ENCODE measurements around the gene PLPPR2.

PLPPR2 gene

DNA sequence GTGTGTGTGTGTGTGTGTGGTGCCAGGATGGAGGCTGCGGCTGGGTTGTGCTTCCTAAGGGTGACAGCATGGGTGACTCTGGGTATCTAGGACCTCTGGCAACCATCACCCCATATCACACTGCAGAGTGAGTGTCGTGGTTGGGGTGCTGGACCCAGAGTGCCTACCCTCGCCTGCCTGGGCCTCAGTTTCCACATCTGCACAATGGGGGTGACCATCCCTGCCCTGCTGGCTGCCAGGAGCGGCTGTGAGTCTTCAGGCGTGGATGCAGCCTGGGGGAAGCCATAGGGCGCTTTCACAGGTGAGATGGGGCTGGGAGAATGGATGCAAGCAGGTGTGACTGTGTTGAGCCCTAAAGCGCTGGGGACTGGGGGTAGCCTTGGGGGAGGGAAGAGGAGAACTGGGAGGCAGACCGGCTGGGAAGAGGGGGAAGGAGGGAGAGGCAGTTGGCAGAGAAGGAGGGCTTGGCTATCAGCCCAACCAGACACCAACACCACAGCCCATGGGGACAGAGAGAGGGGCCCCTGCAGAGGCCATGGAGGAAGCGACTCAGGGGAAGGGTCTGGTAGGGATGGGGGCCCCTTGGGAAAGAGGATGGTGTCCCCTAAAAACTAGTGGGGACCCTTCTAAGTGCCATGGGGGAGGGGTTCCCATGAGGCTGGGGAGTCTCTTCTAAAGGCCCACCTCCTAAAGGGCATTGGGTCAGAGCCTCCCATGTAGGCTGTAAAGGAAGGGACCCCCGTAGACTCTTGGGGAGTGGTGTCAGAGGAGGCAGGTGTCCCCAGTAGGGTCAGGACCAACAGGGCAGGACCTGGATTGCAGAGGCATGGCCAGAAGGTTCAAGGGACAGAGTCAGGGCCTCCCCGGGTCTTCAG lies 1.7 kb downstream of the PLPPR2 start:
- H3K4me1 Mint-ChIP-seq = peaks cover 13% of the 10 kb centered on the region
- peaks cover 38% of the 10 kb centered on the region for H3K27me3 Mint-ChIP-seq
- no peaks in the 10 kb centered on the region for H3K9me3 Mint-ChIP-seq
- ATAC-seq = no peak
- H3K4me3 Mint-ChIP-seq = no peak overlapping the region
- no peak overlapping the region for H3K27ac Mint-ChIP-seq
- H3K36me3 Mint-ChIP-seq = peaks cover 4% of the 10 kb centered on the region

DNA sequence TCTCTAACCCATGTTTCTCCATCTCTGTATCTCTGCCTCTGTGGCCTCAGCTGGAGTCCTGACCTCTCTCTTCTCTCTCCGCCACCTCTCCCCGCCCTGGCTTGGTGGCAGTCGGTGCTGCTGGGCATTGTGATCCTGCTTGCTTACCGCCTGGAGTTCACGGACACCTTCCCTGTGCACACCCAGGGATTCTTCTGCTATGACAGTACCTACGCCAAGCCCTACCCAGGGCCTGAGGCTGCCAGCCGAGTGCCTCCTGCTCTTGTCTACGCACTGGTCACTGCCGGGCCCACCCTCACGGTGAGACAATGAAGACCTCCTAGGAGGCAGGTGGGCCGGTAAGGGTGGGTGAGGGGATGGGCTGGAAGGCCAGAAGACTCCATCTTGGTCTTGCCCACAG lies 4.2 kb downstream of the PLPPR2 start:
- Mint-ChIP-seq H3K27me3 (peaks cover 38% of the 10 kb centered on the region), H3K9me3 (no peaks in the 10 kb centered on the region), H3K36me3 (peaks cover 7% of the 10 kb centered on the region), H3K4me1 (peaks cover 13% of the 10 kb centered on the region), H3K4me3 (no peak overlapping the region), H3K27ac (no peak overlapping the region)
- no peak for ATAC-seq

DNA sequence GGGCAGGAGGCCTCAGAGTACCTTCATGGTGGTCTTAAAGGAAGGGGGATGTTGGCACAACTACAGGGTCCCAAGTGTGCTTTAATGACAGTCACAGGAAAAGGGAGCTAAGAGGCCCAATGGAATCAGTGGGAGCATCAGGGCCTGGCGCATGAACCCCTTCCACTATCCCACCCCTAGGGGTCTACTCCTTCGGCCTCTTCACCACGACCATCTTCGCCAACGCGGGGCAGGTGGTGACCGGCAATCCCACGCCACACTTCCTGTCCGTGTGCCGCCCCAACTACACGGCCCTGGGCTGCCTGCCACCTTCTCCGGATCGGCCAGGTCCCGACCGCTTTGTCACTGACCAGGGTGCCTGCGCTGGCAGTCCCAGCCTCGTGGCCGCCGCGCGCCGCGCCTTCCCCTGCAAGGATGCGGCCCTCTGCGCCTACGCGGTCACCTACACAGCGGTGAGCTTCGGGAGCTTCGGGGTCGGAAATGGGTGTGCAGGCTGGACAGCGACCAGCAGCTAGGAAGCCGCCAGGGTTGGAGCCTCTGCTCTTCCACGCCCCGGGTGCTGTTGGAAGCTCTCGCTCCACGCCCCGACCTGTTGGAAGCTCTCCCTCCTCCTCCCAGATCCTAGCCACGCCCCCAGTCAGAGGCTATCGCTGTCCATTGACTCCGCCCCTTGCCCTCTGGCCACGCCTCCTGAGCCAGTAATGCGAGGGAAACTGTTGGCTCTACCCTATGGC lies 6.0 kb downstream of the PLPPR2 start:
- no peak overlapping the region for H3K27ac Mint-ChIP-seq
- no peaks in the 10 kb centered on the region for H3K9me3 Mint-ChIP-seq
- H3K4me1 Mint-ChIP-seq = peaks cover 5% of the 10 kb centered on the region
- H3K4me3 Mint-ChIP-seq = no peak overlapping the region
- H3K36me3 Mint-ChIP-seq = peaks cover 14% of the 10 kb centered on the region
- no peak for ATAC-seq
- peaks cover 22% of the 10 kb centered on the region for H3K27me3 Mint-ChIP-seq

DNA sequence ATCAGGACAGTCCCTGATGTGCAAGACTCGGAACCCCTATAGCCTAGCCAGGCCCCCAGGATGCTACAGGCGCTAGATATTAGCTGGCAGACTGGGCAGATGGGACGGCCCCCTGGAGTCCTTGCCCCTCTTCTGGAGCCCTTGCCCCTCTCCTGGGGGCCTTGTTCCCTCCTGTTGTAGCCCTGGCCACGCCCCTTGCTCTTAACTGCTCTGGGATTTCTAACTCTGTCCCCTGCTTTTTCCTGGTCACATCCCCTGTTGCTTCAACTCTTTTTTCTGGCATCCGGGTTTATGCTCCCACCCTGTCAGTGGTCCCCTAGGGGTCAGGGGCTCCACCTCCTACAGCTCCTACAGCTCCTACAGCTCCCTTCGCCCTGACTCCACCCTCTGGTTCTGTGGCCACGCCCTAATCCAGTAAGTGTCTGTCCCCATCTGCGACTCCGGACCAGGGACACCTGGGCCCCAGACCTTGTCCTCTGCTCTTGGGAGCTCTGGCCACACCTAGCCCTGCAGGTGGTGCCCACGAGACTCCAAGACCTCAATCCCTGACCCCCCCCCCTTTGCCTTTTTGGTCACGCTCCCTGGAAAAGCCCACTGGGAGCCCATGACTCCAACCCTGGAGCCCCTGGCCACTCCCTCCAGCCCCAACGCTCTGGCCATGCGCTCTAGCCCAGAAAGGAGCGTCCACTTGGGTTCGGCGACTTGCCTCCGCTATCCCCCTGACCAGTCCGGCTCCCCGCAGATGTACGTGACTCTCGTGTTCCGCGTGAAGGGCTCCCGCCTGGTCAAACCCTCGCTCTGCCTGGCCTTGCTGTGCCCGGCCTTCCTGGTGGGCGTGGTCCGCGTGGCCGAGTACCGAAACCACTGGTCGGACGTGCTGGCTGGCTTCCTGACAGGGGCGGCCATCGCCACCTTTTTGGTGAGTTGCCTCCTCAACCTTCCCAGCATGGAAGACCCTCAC lies 6.8 kb downstream of the PLPPR2 start:
- peaks cover 14% of the 10 kb centered on the region for H3K27me3 Mint-ChIP-seq
- ATAC-seq = no peak
- H3K4me1 Mint-ChIP-seq = no peaks in the 10 kb centered on the region
- H3K27ac Mint-ChIP-seq = no peak overlapping the region
- no peak overlapping the region for H3K4me3 Mint-ChIP-seq
- H3K36me3 Mint-ChIP-seq = peaks cover 17% of the 10 kb centered on the region
- no peaks in the 10 kb centered on the region for H3K9me3 Mint-ChIP-seq

DNA sequence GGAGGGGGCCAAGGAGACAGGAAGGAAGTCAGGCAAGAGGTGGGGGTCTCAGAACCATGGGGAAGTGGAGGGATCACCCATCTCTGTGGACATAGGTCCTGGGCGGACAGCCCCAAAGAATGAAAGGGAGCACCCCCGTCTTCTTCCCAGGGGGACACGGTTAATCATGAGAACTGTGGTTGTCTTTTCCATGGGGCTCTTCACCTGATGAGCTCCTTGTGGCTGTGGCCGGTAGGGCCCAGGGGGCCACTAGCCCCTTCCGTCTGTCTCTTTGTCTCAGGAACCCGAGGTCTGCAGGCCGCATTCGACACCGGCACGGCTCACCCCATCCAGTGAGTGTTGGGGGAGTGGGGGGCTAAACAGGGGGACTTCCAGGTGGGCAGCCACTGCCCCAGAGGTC lies 8.6 kb downstream of the PLPPR2 start:
- H3K9me3 Mint-ChIP-seq = no peaks in the 10 kb centered on the region
- ATAC-seq = no peak
- no peak overlapping the region for H3K27ac Mint-ChIP-seq
- H3K36me3 Mint-ChIP-seq = peaks cover 32% of the 10 kb centered on the region
- no peaks in the 10 kb centered on the region for H3K4me1 Mint-ChIP-seq
- H3K4me3 Mint-ChIP-seq = no peak overlapping the region
- H3K27me3 Mint-ChIP-seq = peaks cover 2% of the 10 kb centered on the region

DNA sequence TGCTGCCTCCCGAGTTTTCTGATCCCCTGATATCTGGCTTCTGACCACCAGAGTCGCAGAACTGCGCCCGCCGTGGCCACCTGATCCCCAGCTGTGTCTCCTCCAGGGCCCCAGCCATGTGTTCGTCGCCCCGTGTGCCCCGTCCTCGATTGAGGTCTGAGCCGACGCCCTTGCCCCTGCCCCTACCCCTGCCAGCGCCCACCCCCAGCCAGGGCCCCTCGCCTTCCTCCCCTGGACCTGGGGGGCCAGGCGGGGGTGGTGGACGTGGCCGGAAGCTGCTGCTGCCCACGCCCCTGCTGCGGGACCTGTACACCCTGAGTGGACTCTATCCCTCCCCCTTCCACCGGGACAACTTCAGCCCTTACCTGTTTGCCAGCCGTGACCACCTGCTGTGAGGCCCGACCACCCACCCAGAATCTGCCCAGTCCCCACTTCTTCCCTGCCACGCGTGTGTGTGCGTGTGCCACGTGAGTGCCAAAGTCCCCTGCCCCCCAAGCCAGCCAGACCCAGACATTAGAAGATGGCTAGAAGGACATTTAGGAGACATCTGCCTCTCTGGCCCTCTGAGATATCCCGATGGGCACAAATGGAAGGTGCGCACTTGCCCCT lies 9.2 kb downstream of the PLPPR2 start:
- no peaks in the 10 kb centered on the region for H3K9me3 Mint-ChIP-seq
- H3K4me3 Mint-ChIP-seq = no peak overlapping the region
- H3K4me1 Mint-ChIP-seq = no peaks in the 10 kb centered on the region
- peak; percentile 57 for ATAC-seq
- no peaks in the 10 kb centered on the region for H3K27me3 Mint-ChIP-seq
- peaks cover 38% of the 10 kb centered on the region for H3K36me3 Mint-ChIP-seq
- H3K27ac Mint-ChIP-seq = no peak overlapping the region

DNA sequence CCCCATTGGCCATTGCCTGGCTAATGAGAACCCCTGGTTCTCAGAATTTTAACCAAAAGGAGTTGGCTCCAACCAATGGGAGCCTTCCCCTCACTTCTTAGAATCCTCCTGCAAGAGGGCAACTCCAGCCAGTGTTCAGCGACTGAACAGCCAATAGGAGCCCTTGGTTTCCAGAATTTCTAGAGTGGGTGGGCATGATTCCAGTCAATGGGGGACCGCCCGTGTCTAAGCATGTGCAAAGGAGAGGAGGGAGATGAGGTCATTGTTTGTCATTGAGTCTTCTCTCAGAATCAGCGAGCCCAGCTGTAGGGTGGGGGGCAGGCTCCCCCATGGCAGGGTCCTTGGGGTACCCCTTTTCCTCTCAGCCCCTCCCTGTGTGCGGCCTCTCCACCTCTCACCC lies 9.7 kb downstream of the PLPPR2 start:
- no peak overlapping the region for H3K4me3 Mint-ChIP-seq
- no peaks in the 10 kb centered on the region for H3K27me3 Mint-ChIP-seq
- H3K4me1 Mint-ChIP-seq = no peaks in the 10 kb centered on the region
- H3K36me3 Mint-ChIP-seq = peaks cover 42% of the 10 kb centered on the region
- no peak for ATAC-seq
- no peaks in the 10 kb centered on the region for H3K9me3 Mint-ChIP-seq
- no peak overlapping the region for H3K27ac Mint-ChIP-seq

DNA sequence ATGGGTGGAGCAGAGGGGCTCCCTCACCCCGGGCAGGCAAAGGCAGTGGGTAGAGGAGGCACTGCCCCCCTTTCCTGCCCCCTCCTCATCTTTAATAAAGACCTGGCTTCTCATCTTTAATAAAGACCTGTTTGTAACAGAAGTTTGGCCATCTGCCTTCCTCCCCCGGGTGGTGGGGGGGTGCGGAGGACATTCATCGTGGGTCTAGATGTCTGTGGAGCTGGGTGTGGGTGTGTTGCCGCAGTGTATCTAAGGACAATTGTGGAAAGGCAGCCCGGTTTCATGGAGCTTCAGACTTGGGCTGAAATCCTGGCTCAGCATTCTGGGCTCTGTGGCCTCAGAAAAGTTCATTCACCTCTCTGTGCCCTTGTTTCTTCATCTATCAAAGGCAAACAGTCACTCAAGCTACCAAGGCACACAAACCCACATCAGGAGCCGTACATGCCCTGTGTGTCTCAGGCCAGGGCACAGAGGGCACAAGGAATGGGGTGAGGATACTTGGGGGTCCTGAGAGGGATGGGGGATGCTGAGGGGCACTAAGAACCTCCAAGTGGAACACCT lies 10.4 kb downstream of the PLPPR2 start:
- ATAC-seq = no peak
- H3K27ac Mint-ChIP-seq = no peak overlapping the region
- no peaks in the 10 kb centered on the region for H3K9me3 Mint-ChIP-seq
- H3K4me3 Mint-ChIP-seq = no peak overlapping the region
- no peaks in the 10 kb centered on the region for H3K27me3 Mint-ChIP-seq
- H3K36me3 Mint-ChIP-seq = peaks cover 44% of the 10 kb centered on the region
- H3K4me1 Mint-ChIP-seq = no peaks in the 10 kb centered on the region

DNA sequence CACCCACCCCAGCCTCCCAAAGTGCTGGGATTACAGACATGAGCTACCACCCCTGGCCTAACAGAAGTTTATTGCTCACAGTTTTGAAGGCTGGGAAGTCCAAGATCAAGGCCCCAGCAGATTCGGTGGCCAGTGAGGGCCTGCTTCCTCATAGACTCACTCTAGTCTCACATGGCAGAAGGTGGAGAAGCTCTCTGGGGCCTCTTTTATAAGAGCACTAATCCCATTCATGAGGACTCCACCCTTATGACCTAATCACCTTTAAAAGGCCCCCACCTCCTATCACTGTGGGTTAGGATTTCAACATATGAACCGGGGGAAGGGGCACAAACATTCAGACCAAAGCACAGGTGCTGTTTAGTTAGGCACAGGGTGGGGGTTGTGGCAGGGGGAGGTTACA lies 12.3 kb downstream of the PLPPR2 start:
- Mint-ChIP-seq H3K4me3 (no peak overlapping the region), H3K27me3 (no peaks in the 10 kb centered on the region), H3K36me3 (peaks cover 50% of the 10 kb centered on the region), H3K4me1 (no peaks in the 10 kb centered on the region), H3K27ac (no peak overlapping the region), H3K9me3 (no peaks in the 10 kb centered on the region)
- no peak for ATAC-seq

DNA sequence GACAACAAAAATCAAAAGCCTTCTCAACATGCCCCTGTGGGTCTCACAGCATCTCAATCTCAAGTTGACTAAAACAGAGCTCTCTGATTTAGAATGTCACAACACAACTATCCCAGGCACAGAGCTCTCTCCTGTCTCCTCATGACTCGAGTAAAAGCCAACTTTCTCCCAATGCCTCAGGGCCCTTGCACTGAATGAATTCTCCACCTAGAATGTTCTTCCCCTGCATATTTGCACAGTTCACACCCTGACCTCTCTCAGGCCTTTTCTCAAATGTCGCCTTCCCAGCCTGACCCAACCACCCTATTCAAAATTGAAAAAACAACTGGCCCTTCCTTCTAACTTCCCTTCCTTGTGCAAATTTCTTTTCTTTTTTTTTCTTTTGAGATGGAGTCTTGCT lies 15.5 kb downstream of the PLPPR2 start:
- Mint-ChIP-seq H3K27me3 (no peaks in the 10 kb centered on the region), H3K4me3 (no peak overlapping the region), H3K4me1 (peaks cover 3% of the 10 kb centered on the region), H3K27ac (no peak overlapping the region), H3K36me3 (peaks cover 41% of the 10 kb centered on the region), H3K9me3 (no peaks in the 10 kb centered on the region)
- ATAC-seq = no peak

DNA sequence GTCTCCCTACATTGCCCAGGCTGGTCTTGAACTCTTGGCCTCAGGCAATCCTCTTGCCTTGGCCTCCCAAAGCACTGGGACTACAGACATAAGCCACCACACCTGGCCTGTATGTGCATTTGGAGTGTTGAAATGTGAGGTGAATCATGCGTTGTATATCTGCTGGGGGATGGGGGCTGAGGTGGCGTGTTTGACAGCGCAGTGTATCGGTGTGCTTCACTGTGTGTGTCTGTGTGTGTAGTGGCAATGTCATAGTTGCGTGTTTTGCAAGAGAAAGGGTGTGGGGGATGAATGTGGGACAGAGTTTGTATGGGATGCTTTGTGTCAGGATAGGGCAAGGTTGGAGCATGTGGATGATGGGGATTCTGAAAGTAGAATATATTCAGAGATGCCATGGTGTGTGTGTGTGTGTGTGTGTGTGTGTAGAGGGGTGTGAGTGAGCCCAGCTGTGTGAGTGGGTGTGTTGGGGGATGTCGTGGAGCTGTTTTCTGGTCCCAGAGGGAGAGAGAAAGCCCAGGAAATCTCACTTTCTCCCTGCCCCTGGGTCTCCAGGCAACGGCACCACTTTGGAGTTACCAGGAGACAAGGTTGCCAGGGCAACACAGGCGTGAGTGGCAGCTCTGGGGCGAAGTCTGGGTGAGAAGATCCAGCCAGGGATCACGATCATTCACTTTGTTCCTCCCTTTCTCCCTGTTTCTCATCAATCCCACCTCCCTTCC lies 18.1 kb downstream of the PLPPR2 start:
- ATAC-seq = no peak
- Mint-ChIP-seq H3K27me3 (no peaks in the 10 kb centered on the region), H3K4me3 (peak overlapping the region; percentile 52), H3K36me3 (peaks cover 32% of the 10 kb centered on the region), H3K27ac (no peak overlapping the region), H3K4me1 (peaks cover 17% of the 10 kb centered on the region), H3K9me3 (no peaks in the 10 kb centered on the region)

DNA sequence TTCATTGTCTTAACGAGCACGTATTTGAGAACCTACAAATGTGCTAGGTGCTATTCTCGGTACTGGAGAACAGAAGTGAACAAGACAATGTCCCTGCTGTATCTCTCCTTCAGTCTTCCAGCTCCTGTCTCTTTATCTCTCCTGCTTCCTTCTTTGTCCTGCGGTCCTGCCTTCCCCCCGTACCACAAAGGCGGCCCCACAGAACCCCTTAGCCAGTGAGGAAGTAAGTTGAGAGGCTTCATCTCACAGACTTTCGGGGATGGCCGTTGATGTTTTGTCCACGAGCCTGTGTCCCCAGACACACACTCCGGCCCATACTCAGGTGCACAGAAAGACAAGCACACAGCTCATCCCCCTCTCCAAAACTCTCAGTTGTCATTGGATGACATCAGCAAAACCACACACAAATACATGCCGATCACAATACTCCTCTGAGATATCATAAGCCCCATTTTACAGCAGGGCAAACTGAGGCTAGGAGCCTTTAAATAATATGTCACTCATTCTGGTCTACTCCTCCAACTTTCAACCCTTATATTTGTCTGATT lies 18.7 kb downstream of the PLPPR2 start:
- ATAC-seq = no peak
- Mint-ChIP-seq H3K9me3 (no peaks in the 10 kb centered on the region), H3K36me3 (peaks cover 25% of the 10 kb centered on the region), H3K4me3 (no peak overlapping the region), H3K27me3 (no peaks in the 10 kb centered on the region), H3K4me1 (peaks cover 17% of the 10 kb centered on the region), H3K27ac (no peak overlapping the region)

DNA sequence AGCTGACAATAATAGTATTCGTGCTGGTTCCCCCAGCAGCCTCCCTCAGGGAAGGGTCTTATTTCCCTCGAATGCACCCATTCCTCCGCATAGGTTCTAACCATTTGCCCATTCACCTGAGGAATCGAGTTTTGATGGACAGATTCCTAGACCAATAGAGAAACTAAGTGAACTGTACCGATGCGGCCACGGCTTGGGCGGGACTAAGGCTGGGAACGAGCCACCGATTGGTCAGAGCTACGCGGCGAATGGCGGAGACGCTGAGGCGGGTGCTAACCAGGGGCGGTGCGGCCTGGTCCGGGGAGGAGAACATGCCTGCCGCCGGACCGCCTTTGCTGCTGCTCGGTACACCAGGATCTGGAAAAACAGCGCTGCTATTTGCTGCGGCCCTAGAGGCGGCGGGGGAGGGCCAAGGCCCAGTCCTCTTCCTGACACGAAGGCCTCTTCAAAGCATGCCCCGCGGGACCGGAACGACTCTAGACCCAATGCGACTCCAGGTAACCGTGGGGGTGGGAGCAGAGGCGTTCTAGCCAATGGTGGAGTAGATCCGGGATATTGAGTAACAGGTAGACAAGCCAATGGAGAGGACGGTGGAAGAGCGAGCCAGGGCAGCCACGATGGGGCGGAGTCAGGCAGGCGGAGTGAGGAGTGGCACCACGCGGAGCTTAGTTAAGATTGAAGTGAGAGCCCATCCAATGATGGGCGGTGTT lies 19.4 kb downstream of the PLPPR2 start, which contains the start of gene SWSAP1:
Gene SWSAP1 (plus strand): TSS at position 234 of the 710 bp plus-strand sequence. CDS start 15 bp downstream, at position 249.
- no peaks in the 10 kb centered on the region for H3K27me3 Mint-ChIP-seq
- peaks cover 19% of the 10 kb centered on the region for H3K36me3 Mint-ChIP-seq
- H3K4me3 Mint-ChIP-seq = peak within 1 kb of the TSS; percentile 52
- no peaks in the 10 kb centered on the region for H3K9me3 Mint-ChIP-seq
- peaks cover 17% of the 10 kb centered on the region for H3K4me1 Mint-ChIP-seq
- peak; percentile 98 for ATAC-seq
- H3K27ac Mint-ChIP-seq = no peak within 1 kb of the TSS
